Stimulated activated CD8-positive, alpha-beta memory T cell treated with anti-CD3 and anti-CD28 coated beads, Interleukin-4, amount 100 ng/mL, for 4 hours (primary cell): ENCODE data around the gene EHD1.
"Not testable (repeated sequence)": the region's sequence is repeated elsewhere in the genome, so short reads cannot be mapped to it uniquely, and the experiment has no call there.

Source experiments
- DNase-seq, 2 donors: peaks; one replicate each; pipeline ENCODE4 v3.0.0-alpha.2; 2020; ENCODE audit warnings: low read depth in 2 of 2, low spot score in 1 of 2

EHD1 gene

DNA sequence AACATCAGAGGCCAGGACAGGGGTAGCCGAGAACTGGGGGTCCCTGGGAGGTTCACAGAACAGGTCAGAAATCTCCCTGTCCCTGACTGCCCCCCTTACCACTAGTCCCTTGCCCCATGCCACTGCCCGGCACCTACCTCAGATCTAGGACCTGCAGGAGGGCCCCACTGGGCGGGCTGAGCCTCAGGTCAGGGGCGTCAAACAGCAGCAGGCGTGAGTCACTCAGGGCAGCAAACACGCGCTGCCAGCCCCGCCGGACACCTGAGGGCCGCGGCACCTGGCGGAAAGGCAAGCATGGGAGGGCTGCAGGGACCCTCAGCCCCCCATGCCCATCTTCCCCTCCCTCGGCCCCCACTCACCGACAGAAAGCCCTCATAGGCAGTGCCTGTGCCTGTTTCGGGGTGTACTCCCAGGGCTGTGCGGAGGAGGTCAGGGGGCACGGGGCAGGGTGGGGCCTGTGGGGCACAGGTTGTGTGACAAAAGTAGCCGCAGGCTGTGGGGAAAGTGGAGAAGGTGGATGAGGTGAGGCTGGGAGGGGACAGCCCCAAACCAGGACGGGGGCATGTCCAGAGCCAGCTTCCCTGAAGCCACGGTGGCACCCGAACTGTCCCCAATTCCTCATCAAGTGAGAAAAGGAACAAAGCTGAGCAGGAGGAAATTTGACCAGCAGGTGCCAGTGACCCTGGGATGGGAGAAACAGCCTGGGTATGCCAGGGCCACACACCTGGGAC is 45.8 kb downstream of the EHD1 start:
- DNase-seq = no peak

DNA sequence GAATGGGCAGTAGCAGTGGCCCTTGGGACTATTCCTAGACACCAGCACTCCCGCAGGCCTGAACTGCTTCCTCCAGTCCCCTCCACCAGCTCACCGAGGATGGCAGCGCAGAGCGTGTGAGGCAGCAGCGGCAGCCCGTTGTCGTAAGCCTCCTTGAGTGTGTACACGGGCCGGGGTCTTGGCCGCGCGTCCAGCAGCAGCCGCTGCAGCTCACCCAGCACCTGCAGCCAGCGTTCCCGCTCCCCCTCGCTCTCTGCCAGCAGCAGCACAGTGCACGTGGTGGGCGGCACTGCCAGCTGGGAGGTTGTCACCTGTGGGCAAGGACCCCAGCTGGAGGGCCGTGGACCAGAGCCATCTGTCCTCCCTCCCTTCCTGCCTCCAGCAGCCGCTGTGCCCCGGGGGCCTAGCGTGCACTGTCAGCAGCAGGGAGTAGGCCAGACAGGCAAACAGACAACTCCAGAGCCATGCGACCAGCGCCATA is 47.0 kb downstream of the EHD1 start:
- DNase-seq = no peak

DNA sequence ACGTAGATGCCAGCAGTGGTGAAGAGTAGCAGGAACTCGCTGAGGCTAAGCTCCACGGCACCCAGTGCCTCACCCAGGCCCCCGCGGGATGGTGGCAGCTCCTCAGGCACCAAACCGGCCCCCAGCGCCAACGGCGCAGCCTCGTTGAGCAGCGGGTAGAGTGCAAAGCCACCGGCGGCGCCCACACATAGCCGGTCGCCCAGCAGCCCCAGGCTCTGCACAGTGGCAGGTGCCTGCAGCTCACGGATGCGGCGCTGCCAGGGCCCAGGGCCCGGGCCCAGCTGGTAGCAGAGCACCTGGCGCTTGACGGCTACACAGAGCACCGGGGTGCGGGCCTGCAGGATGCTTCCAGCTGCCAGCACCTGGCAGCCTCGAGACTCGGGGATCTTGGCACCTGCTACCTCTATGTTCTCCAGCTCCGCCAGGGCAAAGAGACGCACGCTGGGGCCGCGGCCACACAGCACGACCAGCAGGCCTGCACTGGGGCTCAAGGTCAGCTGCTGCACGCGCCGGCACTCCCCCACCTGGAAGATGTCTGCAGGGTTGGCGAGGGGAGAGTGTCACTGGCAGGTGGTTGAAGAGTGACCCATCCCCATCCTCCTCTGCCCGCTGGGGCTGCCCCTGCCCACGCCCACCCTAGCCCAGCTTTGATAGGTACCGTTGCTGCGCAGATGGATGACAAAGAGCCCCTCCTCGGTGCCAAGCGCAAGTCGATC is 48.7 kb downstream of the EHD1 start:
- no peak for DNase-seq

DNA sequence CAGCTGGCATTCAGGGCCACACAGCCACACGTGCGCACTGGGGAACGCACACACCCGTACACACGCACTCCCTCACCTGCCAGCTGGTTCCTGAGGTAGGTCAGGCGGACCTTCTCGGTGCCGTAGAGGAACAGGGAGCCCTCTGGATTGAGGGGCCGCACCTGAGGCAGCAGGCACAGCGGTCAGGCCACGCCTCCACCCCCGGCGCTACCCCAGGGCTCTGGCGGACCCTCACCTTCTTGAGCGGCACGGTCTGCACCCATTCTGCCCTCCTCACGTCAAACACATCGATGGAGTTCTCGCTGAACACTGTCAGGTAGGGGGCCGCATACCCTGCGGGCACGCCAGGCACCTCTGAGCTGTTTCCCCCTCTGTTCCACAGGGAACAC is 51.0 kb downstream of the EHD1 start:
- no peak for DNase-seq

DNA sequence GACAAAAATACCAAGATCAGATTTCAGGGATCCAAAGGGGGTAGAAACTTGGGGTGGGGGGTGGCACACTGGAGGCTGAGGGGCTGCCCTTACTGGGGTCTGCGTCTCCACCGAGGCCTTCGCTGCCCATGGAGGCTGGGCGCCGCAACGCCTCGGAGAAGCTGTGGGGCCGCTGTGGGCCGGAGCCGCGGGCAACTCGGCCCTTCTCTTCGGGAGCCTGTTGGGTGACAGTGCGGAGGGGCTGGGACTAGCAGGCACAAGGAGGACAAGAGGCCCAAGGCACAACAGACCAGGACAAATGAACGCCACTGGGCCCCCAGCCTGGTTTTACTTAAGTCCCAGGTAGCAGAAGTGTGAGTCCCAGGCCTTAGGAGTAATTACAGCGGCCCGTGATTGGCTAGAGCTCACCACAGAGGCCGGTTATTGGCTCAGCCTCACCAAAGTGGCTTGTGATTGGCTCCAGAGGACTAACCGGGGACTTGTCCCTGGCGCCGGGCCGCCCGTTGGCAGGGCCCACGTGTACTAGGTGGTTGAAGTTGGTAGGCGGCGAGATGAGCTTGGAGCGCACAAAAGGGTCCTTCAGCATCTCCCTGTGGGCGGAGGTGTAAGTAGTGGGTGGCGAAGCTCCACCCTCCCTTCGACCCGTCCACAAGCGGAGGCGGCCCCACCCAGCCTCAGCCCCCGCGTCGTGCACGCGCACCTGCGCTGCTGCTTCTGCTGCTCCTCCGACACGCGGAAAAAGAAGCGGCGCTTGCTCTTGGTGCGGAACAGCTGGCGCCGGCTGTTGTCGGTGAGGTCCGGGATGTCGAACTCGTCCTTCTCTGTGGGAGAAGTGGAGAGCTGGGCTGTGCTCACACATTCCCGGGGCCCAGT is 51.6 kb downstream of the EHD1 start:
- no peak for DNase-seq

DNA sequence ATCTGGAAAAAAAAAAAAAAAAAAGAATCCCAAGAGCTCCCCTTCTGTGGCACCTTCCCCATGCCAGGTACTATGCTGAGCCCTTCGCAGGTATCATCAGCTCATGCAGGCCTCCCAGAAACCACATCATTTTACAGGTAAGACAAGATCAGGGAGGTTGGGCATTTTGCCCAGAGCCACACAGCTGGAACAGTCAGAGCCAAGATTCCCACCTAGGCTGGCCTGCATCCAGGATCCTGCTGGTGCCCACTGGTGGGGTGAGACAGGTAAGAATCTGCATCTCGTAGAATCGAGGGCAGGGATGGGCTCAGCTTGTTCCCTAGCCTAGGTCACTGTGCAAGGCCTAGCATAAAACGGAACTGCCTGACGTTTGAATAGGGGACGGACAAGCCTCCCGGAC is 52.4 kb downstream of the EHD1 start:
- DNase-seq = no peak

DNA sequence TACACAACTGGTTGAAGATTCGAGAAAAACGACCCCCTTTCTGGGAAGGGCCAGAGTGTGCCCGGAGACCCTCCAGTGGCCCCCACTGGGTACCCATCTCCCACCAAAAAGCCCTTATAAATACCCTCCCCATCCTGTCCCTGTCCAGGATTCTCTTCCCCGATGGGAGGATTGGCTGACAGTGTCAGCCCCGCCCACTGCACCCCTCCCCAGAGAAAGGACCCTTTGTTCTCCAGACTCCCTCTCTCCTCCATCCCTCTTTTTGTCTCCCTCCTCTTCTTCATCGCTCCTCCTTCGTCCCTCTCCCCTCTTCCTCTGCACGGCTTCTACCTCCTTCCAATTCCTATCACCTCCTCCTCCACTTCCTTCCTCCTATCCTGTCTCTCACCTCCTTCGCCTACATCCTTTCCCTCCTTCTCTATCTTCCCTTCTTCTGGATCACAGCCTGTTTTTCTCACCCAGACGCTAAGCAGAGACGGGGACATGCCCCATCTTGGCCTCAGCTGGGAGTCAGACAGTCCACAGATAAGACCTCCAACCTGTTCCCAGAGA is 54.8 kb downstream of the EHD1 start:
- no peak for DNase-seq

DNA sequence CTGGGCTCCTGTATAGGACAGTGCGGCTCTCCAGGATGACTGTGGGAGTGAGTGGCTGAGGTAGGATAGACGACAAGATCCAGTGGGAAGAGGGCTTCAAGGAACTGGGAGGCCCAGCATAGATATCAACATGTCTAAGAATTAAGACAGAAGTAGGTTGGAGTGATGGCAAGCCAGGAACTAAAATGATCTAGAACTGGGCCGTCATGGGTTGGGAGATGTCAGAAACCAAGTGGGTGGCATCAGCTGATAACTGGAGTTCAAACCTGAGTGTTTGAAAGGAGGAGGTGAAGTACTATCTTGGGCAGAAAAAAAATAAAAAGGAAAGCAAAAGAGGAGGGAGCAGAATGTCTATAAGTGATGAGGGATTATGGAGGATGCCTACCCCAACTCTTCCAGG is 60.9 kb downstream of the EHD1 start:
- DNase-seq = no peak

DNA sequence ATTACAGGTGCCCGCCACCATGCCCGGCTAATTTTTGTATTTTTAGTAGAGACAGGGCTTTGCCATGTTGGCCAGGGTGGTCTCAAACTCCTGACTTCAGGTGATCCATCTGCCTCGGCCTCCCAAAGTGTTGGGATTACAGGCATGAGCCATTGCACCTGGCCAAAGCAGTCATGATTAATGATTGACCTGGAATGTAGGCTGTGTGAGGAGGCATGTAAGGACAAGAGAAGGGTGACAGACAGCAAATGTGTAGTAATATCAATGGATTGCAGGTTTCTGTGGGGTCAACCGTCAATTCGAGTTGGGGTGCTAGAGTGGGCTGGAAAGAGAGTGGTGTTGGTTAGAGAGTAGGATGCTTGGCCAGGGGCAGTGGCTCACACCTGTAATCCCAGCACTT is 63.0 kb downstream of the EHD1 start:
- not testable (repeated sequence) for DNase-seq

DNA sequence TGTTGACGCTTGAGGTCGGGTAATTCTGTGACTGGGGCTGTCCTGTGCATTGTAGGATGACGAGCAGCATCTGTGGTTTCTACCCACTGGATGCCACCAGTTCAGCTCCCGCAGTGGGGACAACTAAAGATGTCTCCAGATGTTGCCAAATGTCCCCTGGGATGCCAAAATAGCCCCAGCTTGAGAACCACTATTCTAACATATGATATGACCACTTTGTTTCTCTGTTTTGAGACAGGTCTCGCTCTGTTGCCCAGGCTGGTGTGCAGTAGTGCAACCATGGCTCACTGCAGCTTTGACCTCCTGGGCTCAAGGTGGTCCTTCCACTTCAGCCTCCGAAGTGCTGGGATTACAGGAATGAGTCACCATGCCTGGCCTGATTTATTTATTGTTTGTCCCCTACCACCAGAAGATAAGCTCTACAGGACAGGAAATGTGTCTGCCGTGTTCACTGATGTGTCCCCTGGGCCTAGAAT is 63.7 kb downstream of the EHD1 start:
- no peak for DNase-seq

DNA sequence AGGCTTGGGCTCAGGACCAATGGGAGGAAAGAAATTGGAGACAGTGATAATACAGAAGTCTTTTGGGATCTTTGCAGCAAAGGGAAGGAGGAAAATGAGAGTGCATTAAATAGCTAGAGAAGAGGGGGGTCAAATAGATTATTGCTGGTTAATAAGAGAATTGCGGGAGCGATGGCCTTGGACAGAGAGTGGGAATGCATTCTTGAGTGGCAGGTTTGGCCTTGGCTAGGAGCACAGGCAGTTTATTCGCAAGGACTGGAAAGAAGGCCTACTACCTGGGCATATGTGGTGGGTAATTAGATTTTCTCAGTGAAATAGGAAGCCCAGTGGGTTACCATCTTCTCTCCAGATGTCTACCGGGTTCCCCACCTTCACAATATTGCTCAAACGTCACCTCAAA is 64.6 kb downstream of the EHD1 start:
- DNase-seq = no peak

DNA sequence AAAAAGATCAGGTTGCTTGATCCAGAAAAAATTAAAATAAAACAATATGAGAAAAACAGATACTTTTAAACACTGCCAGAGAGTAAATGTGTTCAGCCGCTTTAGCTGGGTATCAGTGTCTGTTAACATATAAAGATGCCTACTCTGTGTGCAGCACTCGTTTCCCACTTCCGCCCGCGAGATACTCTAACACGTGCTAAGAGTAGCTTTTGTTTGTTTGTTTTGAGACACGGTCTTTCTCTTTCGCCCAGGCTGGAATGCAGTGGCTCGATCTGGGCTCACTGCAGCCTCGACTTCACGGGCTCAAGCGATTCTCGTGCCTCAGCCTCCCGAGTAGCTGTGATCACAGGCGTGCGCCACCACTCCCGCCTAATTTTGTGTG is 67.5 kb downstream of the EHD1 start:
- DNase-seq = no peak

DNA sequence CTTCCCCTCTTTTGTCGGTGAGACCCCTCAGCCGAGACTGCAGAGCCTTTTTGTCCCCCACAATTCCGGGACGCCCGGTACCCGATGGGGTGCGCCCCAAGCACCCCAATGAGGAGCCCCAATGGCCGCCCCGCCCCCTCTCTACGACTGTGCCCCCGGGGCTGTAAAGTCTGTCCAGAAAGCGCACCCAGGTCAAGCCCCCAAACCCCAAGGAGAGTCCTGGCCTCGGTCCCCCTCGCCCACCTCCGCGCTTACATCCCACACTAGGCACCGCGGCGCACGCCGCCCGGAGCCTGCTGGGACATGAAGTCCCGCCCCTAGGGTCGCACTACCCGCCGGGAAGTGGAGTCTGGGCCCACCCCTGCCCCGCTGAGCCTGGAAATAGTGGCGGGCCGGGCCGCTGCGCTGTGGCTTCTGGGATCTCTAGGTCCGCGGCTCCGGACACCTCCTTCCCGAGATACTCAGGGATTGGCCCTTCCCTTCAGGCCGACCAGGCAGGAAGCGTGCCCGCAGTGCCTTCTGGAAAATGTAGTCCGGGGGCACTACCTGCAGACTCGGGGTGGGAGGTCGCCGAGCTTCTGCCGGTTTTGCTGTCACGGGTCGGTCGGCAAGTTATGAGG is 68.0 kb downstream of the EHD1 start, which contains the start of gene MEN1:
TSS of gene MEN1 (minus strand) at position 281 of the 620 bp plus-strand sequence. CDS start 442 bp downstream, outside the sequence.
- DNase-seq = peak; percentile 57 to 59

DNA sequence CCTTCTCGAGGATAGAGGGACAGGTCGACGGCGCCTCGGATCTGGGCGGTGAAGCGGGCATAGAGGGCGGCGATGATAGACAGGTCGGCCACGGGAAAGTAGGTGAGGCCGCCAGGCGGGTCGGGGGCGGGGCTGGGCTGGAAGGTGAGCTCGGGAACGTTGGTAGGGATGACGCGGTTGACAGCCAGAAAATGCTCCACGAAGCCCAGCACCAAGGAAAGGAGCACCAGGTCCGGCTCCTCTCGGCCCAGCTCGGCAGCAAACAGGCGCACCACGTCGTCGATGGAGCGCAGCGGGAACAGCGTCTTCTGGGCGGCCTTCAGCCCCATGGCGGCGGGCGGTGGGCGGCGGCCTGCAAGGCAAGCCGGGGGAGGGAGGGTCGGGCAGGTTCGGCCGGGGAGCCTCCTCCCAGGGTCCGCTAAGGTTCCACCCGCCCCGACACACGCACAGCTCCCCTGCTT is 68.6 kb downstream of the EHD1 start:
- DNase-seq = no peak

DNA sequence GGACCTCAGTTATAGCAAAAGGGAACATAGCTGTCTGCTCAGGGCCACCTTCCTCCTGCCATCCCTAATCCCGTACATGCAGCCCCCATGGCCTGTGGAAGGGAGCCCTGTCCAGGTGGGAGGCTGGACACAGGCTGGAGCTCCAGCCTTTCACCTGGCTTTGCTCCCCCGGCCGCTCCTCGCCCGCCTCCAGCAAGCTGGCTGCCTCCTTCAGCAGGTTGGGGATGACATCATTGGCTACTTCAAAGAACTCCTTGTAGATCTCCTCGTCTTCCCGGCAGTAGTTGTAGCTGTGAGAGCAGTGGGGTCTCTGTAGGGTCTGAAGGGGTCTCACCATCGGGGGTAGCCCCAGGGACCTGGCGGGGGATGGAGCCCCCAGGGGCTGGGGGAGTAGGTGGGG is 72.9 kb downstream of the EHD1 start:
- no peak for DNase-seq

DNA sequence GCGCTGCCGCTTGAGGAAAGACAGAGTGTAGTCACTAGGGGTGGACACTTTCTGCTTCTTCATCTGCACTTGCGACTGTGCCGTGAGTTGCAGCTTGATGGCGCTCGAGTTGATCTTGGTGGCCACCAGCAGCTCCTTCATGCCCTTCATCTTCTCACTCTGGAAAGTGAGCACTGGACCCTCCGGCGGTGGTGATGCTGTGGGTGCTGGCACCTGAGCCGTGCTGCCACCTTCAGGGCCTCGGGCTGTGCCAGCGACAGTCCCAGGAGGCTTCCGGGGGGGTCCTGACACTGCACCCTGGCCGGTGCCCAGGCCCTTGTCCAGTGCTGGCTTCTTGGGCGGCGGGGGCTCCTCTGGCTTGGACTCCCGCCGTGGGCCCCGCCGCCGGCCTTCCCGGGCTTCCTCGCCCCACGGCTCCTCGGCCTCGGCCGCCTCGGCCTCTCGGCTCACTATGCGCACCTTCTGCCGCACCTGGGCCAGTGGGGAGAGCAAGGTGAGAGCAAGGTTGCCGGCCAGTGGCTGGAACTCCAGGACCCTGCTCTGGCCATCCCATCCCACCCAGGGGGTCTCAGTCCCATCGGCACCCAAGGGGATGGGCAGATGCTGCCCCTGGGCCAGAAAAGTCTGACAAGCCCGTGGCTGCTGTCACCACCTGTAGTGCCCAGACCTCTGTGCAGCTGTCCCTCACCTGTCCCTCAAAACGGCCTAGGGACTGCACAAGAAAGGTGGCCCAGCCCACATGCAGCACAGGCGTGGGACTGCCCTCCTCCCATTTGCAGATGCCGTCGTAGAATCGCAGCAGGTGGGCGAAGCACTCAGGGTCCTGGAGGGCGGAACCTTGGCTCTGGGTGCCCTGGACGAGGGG is 73.8 kb downstream of the EHD1 start:
- DNase-seq = no peak

DNA sequence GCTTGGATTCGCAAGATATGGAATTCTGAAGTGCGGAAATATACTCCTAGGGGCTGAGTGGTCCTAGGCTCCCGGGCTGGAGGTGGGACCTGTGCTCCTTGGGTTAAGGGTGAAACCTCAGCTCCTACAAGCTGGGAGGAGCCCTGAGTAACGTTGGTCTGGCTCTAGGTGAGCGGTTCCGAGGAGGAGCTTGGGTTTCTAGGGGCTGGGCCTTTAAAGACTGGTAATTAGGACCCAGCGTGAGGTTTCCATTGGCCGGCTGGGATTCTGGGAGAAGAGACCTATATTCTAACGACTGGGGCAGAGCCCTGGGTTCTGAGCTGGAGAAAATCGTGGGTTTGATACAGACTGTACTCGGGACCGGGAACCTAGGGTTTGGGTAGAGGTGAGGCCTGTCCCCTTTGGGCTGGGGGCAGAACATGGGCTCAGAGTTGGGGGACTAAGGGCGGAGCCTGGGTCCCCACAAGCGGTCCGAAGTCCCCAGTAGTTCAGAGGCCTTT is 74.5 kb downstream of the EHD1 start:
- no peak for DNase-seq

DNA sequence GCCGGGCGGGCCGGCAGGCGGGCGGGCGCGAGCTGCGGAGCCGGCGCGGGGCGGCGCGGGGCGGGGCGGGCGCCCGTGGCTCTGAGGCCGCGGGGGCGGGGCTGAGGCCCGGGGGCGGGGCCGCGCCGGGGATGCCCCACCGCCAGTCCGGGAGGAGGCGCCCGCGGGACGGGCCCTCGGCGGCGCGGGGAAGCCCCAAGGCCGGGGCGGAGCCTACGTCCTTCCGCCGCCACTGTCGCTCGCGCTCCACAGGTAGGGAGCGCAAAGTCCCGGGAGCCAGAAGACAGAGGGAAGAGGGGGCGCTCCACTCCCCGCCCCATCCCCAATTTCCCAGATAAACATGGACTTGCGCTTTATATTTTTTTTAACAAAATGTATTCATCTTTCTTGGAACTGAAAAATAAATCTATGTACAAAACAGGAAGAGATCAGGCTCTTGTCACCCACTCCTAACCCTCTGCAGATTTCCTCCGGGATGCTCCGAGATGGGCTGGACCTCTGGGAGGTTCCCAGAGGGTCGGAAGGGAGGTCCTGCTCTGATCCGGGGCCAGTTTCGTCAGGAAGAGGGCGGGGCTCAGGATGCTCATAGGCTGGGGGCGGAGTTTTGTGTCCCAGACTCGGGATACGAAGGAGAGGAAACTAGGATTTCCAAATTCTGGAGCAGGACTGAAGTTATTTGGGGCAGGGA is 75.1 kb downstream of the EHD1 start, which contains the start of gene MAP4K2:
TSS of gene MAP4K2 (minus strand) at position 57 of the 688 bp plus-strand sequence. CDS start 65 bp downstream, outside the sequence.
- DNase-seq = peak; percentile 46 to 69
